Loucy (cell line): ENCODE measurements around the gene PARVA.

Experiments used
- EZH2phosphoT487 ChIP-seq: fragments of 200-600 bp; IDR thresholded peaks from 2 replicates; pipeline ENCODE4 v1.6.1; 2018; ENCODE audit warnings: antibody characterized with exemption, mild to moderate bottlenecking, moderate library complexity, borderline replicate concordance
- TF ChIP-seq, protein P1 (sequence below): fragments of 200-600 bp; sonication (generic); conservative IDR thresholded peaks from 2 replicates; pipeline ENCODE4 v1.5.1; 2014; ENCODE audit warnings: mild to moderate bottlenecking, antibody characterized with exemption, low read length

DNA sequence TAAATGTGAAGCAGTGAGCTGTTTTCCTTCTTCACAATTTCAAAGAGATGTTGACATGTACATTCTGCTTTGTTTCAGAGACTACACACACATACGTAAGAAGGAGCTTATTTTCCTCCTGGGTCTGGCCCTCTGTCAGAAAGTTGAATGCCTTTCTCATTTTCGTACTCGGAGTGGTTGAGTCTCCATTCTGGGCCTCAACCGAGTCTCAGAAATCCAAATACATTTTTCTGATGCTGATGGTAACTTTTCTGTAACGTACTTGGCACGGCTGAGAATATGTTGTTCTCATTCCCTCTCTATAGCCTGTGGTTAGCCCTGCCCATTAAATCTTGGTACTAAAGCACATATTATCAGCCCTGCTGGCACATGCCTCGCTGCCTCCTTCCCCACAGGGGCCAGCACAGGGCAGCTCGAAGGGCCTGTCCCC is 25.3 kb downstream of the PARVA start:
- TF ChIP-seq, protein P1, sequence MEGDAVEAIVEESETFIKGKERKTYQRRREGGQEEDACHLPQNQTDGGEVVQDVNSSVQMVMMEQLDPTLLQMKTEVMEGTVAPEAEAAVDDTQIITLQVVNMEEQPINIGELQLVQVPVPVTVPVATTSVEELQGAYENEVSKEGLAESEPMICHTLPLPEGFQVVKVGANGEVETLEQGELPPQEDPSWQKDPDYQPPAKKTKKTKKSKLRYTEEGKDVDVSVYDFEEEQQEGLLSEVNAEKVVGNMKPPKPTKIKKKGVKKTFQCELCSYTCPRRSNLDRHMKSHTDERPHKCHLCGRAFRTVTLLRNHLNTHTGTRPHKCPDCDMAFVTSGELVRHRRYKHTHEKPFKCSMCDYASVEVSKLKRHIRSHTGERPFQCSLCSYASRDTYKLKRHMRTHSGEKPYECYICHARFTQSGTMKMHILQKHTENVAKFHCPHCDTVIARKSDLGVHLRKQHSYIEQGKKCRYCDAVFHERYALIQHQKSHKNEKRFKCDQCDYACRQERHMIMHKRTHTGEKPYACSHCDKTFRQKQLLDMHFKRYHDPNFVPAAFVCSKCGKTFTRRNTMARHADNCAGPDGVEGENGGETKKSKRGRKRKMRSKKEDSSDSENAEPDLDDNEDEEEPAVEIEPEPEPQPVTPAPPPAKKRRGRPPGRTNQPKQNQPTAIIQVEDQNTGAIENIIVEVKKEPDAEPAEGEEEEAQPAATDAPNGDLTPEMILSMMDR, result no peak
- TF ChIP-seq EZH2phosphoT487, result no peak
